IMR-90 (cell line): ENCODE results near the gene ENDOV. TPM values are rescaled to one million over a fixed set of nuclear protein-coding genes. Genes with fewer than 3 reads are reported as not detected.

Experiments used
- ATAC-seq: fragments of 200-7000 bp; cut with Tn5 transposase; 2 replicates; pipeline ENCODE4 v1.9.1; 2020; ENCODE audit warnings: low read depth, mild to moderate bottlenecking, moderate library complexity
- BruUV-seq: library from RNA; stranded (reverse); fragments of 400-500 nt; replicated peaks from 2 replicates; lab custom pipeline; 2021; lab: Mats Ljungman, UMichigan
- CTCF ChIA-PET: fragments of 300-600 bp; formaldehyde crosslinking; extraction: SDS; loops from one replicate; lab custom pipeline; 2021; ENCODE audit warnings: antibody characterized with exemption; lab: Yijun Ruan, JAX
- POLR2A ChIA-PET: fragments of 300-600 bp; sonication (Branson Sonifier 250); formaldehyde crosslinking; loops from one replicate; lab custom pipeline; 2022; ENCODE audit warnings: antibody characterized with exemption; ENCODE audit not compliant: unreplicated experiment; lab: Charles Lee
- DNase-seq: peaks from one replicate; pipeline ENCODE4 v3.0.0; 2013
- H2AFZ ChIP-seq: replicated peaks from 2 replicates; pipeline ENCODE3; 2013; ENCODE audit warnings: low read length, mild to moderate bottlenecking; ENCODE audit not compliant: poor library complexity
- H2AK5ac ChIP-seq: 2 replicates; pipeline ENCODE4 v1.6.1; 2013; ENCODE audit warnings: low read depth, low read length, inconsistent platforms
- H2AK9ac ChIP-seq: replicated peaks from 2 replicates; pipeline ENCODE3; 2013; ENCODE audit warnings: mild to moderate bottlenecking, low read depth, low read length, moderate library complexity; ENCODE audit not compliant: poor library complexity
- H2BK120ac ChIP-seq: 2 replicates; pipeline ENCODE4 v1.6.1; 2013; ENCODE audit warnings: low read depth, low read length, inconsistent platforms
- H2BK15ac ChIP-seq: 3 replicates; pipeline ENCODE4 v1.6.1; 2013; ENCODE audit warnings: low read depth, low read length, inconsistent platforms
- H2BK20ac ChIP-seq: 2 replicates; pipeline ENCODE4 v1.6.1; 2013; ENCODE audit warnings: low read depth, mild to moderate bottlenecking, inconsistent platforms, low read length, moderate library complexity
- H2BK5ac ChIP-seq: 2 replicates; pipeline ENCODE4 v1.6.1; 2013; ENCODE audit warnings: mild to moderate bottlenecking, low read depth, low read length, inconsistent platforms; ENCODE audit not compliant: poor library complexity, severe bottlenecking
- H3K14ac ChIP-seq: replicated peaks from 2 replicates; pipeline ENCODE4 v1.6.1; 2013; ENCODE audit warnings: low read depth, low read length, inconsistent platforms
- H3K18ac ChIP-seq: 2 replicates; pipeline ENCODE4 v1.6.1; 2013; ENCODE audit warnings: low read depth, low read length, control low read depth
- H3K23ac ChIP-seq: 2 replicates; pipeline ENCODE4 v1.6.1; 2013; ENCODE audit warnings: low read depth, low read length, inconsistent platforms
- H3K27ac ChIP-seq: 2 replicates; pipeline ENCODE4 v1.5.1; 2013; ENCODE audit warnings: mild to moderate bottlenecking, control low read depth, low read length; ENCODE audit not compliant: insufficient read depth
- H3K27me3 ChIP-seq: 2 replicates; pipeline ENCODE4 v1.6.1; 2013; ENCODE audit warnings: low read length; ENCODE audit not compliant: control insufficient read depth, insufficient read depth
- H3K36me3 ChIP-seq: 2 replicates; pipeline ENCODE4 v1.6.1; 2013; ENCODE audit warnings: low read length, mixed read lengths; ENCODE audit not compliant: control insufficient read depth, insufficient read depth
- H3K4ac ChIP-seq: 2 replicates; pipeline ENCODE4 v1.6.1; 2013; ENCODE audit warnings: low read depth, low read length, inconsistent platforms
- H3K4me1 ChIP-seq: 2 replicates; pipeline ENCODE4 v1.6.1; 2013; ENCODE audit warnings: low read length, mixed read lengths; ENCODE audit not compliant: control insufficient read depth, insufficient read depth
- H3K4me2 ChIP-seq: 2 replicates; pipeline ENCODE4 v1.6.1; 2013; ENCODE audit warnings: low read depth, mild to moderate bottlenecking, control low read depth, low read length, moderate library complexity
- H3K4me3 ChIP-seq: 2 replicates; pipeline ENCODE4 v1.5.1; 2013; ENCODE audit warnings: low read depth, mild to moderate bottlenecking, control low read depth, low read length, moderate library complexity; ENCODE audit not compliant: insufficient read depth
- H3K56ac ChIP-seq: 2 replicates; pipeline ENCODE4 v1.6.1; 2013; ENCODE audit warnings: low read length, inconsistent platforms; ENCODE audit not compliant: insufficient read depth; ENCODE audit errors: extremely low read depth
- H3K79me1 ChIP-seq, 2 experiments: 2 replicates each; pipeline ENCODE4 v1.6.1; 2013; ENCODE audit warnings: low read length in 2 of 2, inconsistent platforms in 1 of 2, low read depth in 1 of 2
- H3K9ac ChIP-seq: 2 replicates; pipeline ENCODE4 v1.6.1; 2013; ENCODE audit warnings: low read depth, low read length, control low read depth
- H3K9me1 ChIP-seq: 2 replicates; pipeline ENCODE4 v1.6.1; 2013; ENCODE audit warnings: low read length, inconsistent platforms; ENCODE audit not compliant: insufficient read depth
- H3K9me3 ChIP-seq: 2 replicates; pipeline ENCODE4 v1.6.1; 2013; ENCODE audit warnings: low read length; ENCODE audit not compliant: control insufficient read depth, insufficient read depth
- H4K20me1 ChIP-seq: 2 replicates; pipeline ENCODE4 v1.6.1; 2013; ENCODE audit warnings: low read length, inconsistent platforms; ENCODE audit not compliant: insufficient read depth
- H4K5ac ChIP-seq: 2 replicates; pipeline ENCODE4 v1.6.1; 2013; ENCODE audit warnings: mild to moderate bottlenecking, low read depth, low read length, control low read depth
- H4K8ac ChIP-seq, 2 experiments: 2 replicates each; pipeline ENCODE4 v1.6.1; 2013; ENCODE audit warnings: low read depth in 2 of 2, low read length in 2 of 2, control low read depth in 1 of 2, inconsistent platforms in 1 of 2
- H4K91ac ChIP-seq: 2 replicates; pipeline ENCODE4 v1.6.1; 2013; ENCODE audit warnings: low read depth, low read length, inconsistent platforms; ENCODE audit not compliant: insufficient read depth
- CEBPB ChIP-seq: IDR thresholded peaks from 2 replicates; pipeline ENCODE4 v1.6.1; 2012; ENCODE audit warnings: low read depth, low read length, improper control_type of control experiment
- CHD1 ChIP-seq: IDR thresholded peaks from 2 replicates; pipeline ENCODE4 v1.6.1; 2012; ENCODE audit warnings: low read depth, low read length, improper control_type of control experiment
- MAZ ChIP-seq: IDR thresholded peaks from 2 replicates; pipeline ENCODE4 v1.6.1; 2012; ENCODE audit warnings: low read depth, mild to moderate bottlenecking, low read length, improper control_type of control experiment, moderate library complexity, borderline replicate concordance
- MXI1 ChIP-seq: IDR thresholded peaks from 2 replicates; pipeline ENCODE4 v1.6.1; 2012; ENCODE audit warnings: low read depth, mild to moderate bottlenecking, low read length, moderate library complexity, borderline replicate concordance
- NFE2L2 ChIP-seq: fragments of 150-350 bp; IDR thresholded peaks from 2 replicates; pipeline ENCODE4 v1.6.1; 2016; ENCODE audit warnings: low read depth, mild to moderate bottlenecking, low read length
- POLR2A ChIP-seq: IDR thresholded peaks from 2 replicates; pipeline ENCODE4 v1.6.1; 2012; ENCODE audit warnings: mild to moderate bottlenecking, low read depth, low read length
- RAD21 ChIP-seq: IDR thresholded peaks from 2 replicates; pipeline ENCODE4 v1.6.1; 2012; ENCODE audit warnings: low read length, improper control_type of control experiment
- RCOR1 ChIP-seq: IDR thresholded peaks from 2 replicates; pipeline ENCODE4 v1.6.1; 2012; ENCODE audit warnings: mild to moderate bottlenecking, low read length, improper control_type of control experiment; ENCODE audit not compliant: insufficient replicate concordance
- RFX5 ChIP-seq: IDR thresholded peaks from 2 replicates; pipeline ENCODE4 v1.8.0; 2012; ENCODE audit warnings: low read depth, mild to moderate bottlenecking, low read length, moderate library complexity
- WGBS, 2 experiments: methylation state at CpG; one replicate each; pipeline versions ENCODE4 v1.1.5 to v1.1.7; 2013; ENCODE audit warnings: missing lambda C conversion rate in 2 of 2; ENCODE audit not compliant: insufficient read length in 1 of 2; ENCODE audit errors: extremely low coverage in 2 of 2; 5-methylcytosine and 5-hydroxymethylcytosine counted together
- dilution Hi-C: fragments of 300-500 bp; cut with HindIII; formaldehyde crosslinking; loops from one replicate; pipeline ENCODE4 v1.14.3; 2018; ENCODE audit warnings: low sequenced_read_pairs; ENCODE audit not compliant: unreplicated experiment
- in situ Hi-C: fragments of 300-500 bp; cut with MboI; formaldehyde crosslinking; loops from 3 replicates; pipeline ENCODE4 v1.14.3; 2019; ENCODE audit warnings: low sequenced_read_pairs, inconsistent platforms, mixed read lengths
- intact Hi-C: fragments of 100-400 bp; cut with micrococcal nuclease; formaldehyde crosslinking; loops from 2 replicates; pipeline ENCODE4 v1.10.0; 2022
- polyA plus RNA-seq, 3 experiments: library from polyadenylated mRNA; depleted of rRNA; stranded (reverse); fragments of >200 nt; gene quantifications; 2 replicates each; pipeline ENCODE4 v1.2.3, GENCODE V29; 2012; ENCODE audit warnings: low replicate concordance in 1 of 3
- total RNA-seq: library from RNA; depleted of rRNA; stranded (reverse); fragments of >200 nt; gene quantifications from 2 replicates; pipeline ENCODE4 v1.2.3, GENCODE V29; 2012

Gene ENDOV
- total and polyA plus RNA-seq, 2 of the 4 experiments (the other 2 are of a cell fraction): 15.1 to 30.3 TPM

DNA sequence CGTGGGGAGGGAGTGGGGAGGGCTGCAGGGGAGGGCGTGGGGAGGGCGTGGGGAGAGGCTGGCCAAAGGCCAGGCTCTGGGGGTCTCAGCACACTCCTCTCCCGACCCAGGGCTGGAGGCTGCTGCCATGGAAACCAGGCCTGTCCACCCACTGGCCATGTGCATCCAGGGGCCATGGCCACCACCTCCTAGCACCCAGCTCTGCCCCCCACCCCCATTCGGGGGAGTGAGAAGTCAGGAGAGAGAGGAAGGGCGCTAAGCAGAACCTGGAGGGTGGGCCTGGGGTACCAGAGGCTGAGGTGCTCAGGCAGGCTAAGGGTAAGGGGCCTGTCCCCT is 29.6 kb downstream of the ENDOV start:
- Histone ChIP-seq H3K14ac (no peak overlapping the region), H3K4me2 (no peak overlapping the region), H4K8ac (no peak overlapping the region), H2BK15ac (no peak overlapping the region), H3K9ac (no peak overlapping the region), H2AK9ac (no peak overlapping the region), H2BK5ac (no peak overlapping the region), H3K79me1 (no peaks in the 10 kb centered on the region), H4K20me1 (no peaks in the 10 kb centered on the region; the same call in none of the 2 replicates), H3K9me3 (no peaks in the 10 kb centered on the region), H3K18ac (no peak overlapping the region), H4K91ac (no peak overlapping the region), H3K4me3 (no peak overlapping the region), H3K4ac (no peak overlapping the region), H3K27ac (no peak overlapping the region), H2BK20ac (no peak overlapping the region), H2BK120ac (no peak overlapping the region), H3K36me3 (no peaks in the 10 kb centered on the region), H3K56ac (no peak overlapping the region), H3K9me1 (no peaks in the 10 kb centered on the region), H3K4me1 (peaks cover 8% of the 10 kb centered on the region), H3K27me3 (peaks cover 11% of the 10 kb centered on the region; the same call in 1 of the 2 replicates), H2AFZ (no peak overlapping the region), H2AK5ac (no peak overlapping the region; the same call in 1 of the 2 replicates), H4K5ac (no peak overlapping the region), H3K23ac (no peak overlapping the region)
- POLR2A ChIA-PET: no interaction called here
- DNase-seq: no peak
- dilution Hi-C loops: no loop called here
- intact Hi-C loops: no loop called here
- in situ Hi-C loops: no loop called here
- BruUV-seq: no TSS peak
- no peak for TF ChIP-seq POLR2A
- no peak for TF ChIP-seq RCOR1
- TF ChIP-seq CHD1: no peak
- no peak for TF ChIP-seq RAD21
- no peak for TF ChIP-seq NFE2L2
- TF ChIP-seq RFX5: no peak
- no peak for TF ChIP-seq MAZ
- TF ChIP-seq CEBPB: no peak
- TF ChIP-seq MXI1: no peak
- no CpG with 5 or more reads among the region's 6 CpGs for WGBS, 2 experiments
- CTCF ChIA-PET: no interaction called here
- ATAC-seq: no peak
